Measurements from ENCODE around the gene HOXA3. TPM values are rescaled to one million over a fixed set of nuclear protein-coding genes. Genes with fewer than 3 reads are reported as not detected.

HOXA3 gene
- total RNA-seq, 2 experiments from 2014 or later: not detected

DNA sequence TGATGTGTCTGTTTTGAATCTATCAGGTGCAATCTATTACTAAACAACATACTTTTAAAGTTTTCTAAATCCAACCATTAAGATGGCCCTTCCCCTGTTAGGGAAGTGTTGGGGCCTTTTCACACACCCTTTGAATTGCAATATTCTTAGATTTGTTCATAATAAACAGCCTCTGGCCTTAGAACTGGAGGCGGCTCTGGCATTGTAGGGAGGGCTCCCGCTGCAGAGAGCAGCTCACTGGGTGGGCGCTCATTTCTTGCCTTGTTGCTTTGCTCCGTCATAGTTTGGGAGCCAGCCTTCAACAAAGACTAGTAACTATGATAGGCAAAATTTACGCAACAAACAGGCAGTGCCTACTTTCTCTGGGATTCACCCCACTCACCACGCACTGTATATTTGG lies 26.0 kb upstream of the HOXA3 start:
- H3K27ac Mint-ChIP-seq: no peak overlapping the region

DNA sequence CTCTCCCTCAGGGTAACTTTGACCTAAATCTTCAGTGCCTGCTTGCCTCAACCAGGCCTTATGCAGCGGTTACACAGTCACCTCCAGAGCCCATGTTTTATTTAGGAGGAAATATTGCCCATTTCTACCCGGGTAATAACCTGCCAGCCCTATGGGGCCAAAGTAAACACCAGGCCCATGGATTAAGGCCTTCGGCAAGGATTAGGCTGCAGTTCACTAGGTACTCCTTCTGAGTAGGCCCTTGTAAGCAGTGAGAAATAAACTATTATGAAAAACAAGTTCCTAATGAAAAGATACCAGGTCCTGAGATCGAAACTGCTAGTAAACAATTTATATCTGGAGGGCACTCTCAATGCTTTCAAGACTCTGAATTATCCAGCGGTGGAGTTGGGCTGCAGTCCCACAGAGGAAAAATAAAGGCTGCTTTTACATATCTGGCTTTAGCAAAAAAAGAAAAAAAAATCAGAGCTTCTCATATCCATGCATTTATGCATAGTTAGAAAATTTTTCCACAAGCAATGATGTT lies 25.5 kb upstream of the HOXA3 start:
- peaks cover 62% of the 10 kb centered on the region for H3K27me3 Mint-ChIP-seq
- H3K9me3 Mint-ChIP-seq: no peaks in the 10 kb centered on the region
- no peak for ATAC-seq (ENCODE audit: low read depth)
- POLR2A ChIA-PET: no interaction called here
- H3K4me3 Mint-ChIP-seq: no peak overlapping the region
- no peak for DNase-seq
- H3K36me3 Mint-ChIP-seq: peaks cover 1% of the 10 kb centered on the region
- peaks cover 5% of the 10 kb centered on the region for H3K4me1 Mint-ChIP-seq
- no peak overlapping the region for H3K27ac Mint-ChIP-seq

More for the DNA sequence above, 26.0 kb upstream of the HOXA3 start:
- Mint-ChIP-seq H3K4me3 (no peak overlapping the region), H3K27me3 (peaks cover 66% of the 10 kb centered on the region), H3K36me3 (peaks cover 1% of the 10 kb centered on the region), H3K9me3 (no peaks in the 10 kb centered on the region), H3K4me1 (peaks cover 5% of the 10 kb centered on the region)
- POLR2A ChIA-PET: no interaction called here
- DNase-seq: no peak
- no peak for ATAC-seq (ENCODE audit: low read depth)

DNA sequence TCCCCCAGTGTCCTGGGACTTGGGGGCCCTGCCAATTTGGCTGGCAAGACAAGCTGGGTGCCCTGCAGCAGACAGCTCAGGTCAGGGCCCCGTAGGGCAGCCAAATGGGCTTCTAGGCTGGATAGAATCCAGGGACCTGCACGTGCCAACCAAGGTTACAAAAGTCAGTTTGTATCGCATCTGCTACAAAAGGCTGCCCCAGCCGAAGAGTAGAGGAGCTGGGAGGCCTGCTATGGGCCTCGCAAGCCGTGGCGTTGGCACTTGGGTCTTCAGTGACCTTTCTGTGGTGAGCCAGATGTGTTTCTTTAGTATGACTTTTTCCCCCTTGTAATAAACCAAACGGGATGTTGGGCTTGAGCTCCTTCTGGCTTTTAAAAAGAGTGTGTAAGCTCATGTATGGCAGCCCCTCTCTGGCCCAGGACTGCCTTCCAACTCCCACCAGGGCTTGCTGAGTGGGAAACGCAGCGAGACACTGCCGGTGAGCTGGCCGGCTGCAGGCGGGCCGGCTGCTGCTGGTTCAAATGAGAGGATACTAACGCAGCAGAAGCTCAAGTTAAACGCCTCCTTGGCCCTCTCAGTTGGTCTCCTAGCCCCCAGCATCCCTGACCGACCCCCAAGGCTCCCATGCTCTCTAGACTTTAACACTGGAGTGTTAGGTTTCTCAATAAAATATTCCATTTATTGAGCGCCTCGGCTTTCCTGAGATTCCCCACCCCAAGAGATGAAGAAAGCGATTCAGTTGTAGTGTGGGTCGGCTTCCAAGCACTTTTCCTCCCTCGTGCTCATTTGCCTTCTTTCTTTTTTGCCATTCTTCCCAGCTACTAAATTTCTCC lies 24.8 kb upstream of the HOXA3 start:
- Mint-ChIP-seq H3K9me3 (no peaks in the 10 kb centered on the region), H3K27ac (no peak overlapping the region), H3K4me3 (no peak overlapping the region), H3K4me1 (peaks cover 8% of the 10 kb centered on the region), H3K27me3 (peaks cover 62% of the 10 kb centered on the region), H3K36me3 (peaks cover 1% of the 10 kb centered on the region)
- POLR2A ChIA-PET: interaction anchor here (0.5 to 0.7 kb wide), 2 partner anchors 14 to 1321 kb away, joined by 3 to 5 read pairs; no protein-coding TSS in a partner anchor
- DNase-seq (peak; percentile 15), ATAC-seq (ENCODE audit: low read depth) (no peak)

DNA sequence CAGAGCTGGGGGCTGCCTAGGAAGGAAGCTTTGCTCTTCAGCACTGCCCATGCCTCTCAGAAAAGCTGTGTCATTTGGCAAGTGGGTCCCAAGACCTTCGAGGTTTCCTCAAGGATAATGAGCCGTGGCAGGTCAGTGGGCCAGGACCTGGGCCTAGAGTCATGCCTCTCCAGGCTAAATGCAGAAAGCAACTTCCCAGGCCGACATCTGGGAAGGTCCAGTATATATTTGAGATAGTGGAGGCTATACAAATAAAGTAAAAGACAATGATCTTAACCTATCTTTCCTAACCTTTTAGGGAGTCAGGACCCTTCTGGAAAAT lies 24.1 kb upstream of the HOXA3 start:
- Mint-ChIP-seq H3K27me3 (peaks cover 64% of the 10 kb centered on the region), H3K27ac (no peak overlapping the region), H3K4me3 (no peak overlapping the region), H3K36me3 (peaks cover 1% of the 10 kb centered on the region), H3K9me3 (no peaks in the 10 kb centered on the region), H3K4me1 (peaks cover 11% of the 10 kb centered on the region)
- POLR2A ChIA-PET: interaction anchor here (0.5 kb wide), 1 partner anchor 1320 kb away, joined by 5 read pairs; no protein-coding TSS in a partner anchor
- no peak for ATAC-seq (ENCODE audit: low read depth)
- DNase-seq: peak; percentile 17

DNA sequence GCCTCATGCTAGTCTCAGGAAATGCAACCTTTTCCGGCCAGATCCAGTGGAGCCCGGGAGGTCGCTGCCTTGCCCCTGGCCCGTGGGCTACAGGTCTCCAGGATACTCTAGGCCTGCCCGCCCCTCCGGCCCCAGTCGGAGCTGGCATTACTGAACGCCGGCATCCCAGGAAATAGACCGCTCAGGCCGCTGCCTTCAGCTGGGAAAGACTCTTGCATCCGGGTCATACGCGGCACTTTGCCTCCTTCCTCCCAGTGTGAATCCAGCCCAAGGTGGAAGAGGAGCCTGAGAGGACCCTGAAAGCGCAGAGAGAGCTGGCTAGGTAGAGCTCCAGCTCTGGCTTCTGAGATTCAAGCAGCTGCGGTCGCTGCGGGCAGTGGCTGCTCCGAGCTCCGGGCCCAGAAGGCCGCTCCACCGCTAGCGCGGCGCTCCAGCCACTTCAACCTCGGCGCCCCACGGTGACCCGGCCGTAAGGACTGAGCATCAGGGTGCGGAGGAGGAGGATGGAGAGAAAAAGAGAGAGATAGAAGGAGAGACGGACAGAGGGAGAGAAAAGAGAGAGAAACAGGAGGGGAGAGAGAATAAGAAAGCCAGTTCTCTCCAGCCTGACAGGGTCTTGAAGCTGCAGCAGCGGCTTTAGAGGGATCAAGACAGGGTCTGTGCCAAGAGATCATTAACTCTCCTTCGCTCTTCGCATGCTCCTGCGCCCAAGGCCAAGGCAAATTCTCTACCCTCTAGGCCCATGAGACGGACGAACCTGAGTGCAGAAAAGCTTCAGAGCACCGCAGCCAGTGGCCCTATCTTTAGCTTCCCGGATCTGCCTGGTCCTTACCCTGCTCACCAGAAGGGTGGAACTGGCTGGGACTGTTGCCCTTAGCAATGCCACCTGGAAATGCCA lies 23.5 kb upstream of the HOXA3 start:
- POLR2A ChIA-PET: no interaction called here
- no peak for ATAC-seq (ENCODE audit: low read depth)
- H3K4me1 Mint-ChIP-seq: peaks cover 12% of the 10 kb centered on the region
- no peak overlapping the region for H3K4me3 Mint-ChIP-seq
- no peak overlapping the region for H3K27ac Mint-ChIP-seq
- peaks cover 1% of the 10 kb centered on the region for H3K36me3 Mint-ChIP-seq
- peak; percentile 19 for DNase-seq
- no peaks in the 10 kb centered on the region for H3K9me3 Mint-ChIP-seq
- peaks cover 65% of the 10 kb centered on the region for H3K27me3 Mint-ChIP-seq

DNA sequence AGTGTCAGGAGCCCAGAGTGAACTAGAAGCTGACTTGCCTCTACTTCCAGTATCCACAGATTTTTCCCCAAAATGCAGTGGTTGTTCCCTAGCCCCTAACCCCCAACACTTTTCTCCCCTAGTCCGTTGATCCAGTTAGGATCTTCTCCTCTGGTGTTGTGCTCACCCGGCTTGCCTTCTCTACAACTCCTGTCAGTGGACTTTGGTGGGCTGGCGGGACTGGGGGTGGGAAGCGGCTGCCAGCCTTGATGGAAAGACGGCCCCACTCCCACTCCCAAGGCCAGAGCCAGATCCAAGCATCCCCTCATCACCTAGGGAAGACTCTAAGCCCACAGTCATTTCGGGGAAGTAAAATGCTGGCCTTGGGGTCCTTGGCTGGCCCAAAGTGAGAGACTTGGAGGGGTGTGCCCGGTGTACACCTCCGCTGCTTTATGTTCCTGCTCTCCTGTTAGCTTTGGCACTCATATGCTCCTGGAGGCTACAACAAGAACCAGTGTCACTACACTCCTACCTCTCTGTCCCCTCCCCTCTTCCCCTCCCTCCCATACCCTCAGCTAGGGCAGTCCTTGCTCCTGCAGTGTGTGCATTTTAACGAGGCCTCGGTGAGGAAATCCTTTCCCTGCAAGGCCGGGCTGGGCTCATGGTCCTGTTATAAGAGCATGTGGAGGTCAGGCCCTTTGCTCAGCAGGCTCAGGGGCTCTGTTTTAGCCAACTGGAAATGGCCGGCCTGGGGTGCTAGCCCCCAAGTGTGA lies 22.7 kb upstream of the HOXA3 start:
- Mint-ChIP-seq H3K36me3 (peaks cover 1% of the 10 kb centered on the region), H3K27ac (no peak overlapping the region)
- POLR2A ChIA-PET: no interaction called here

DNA sequence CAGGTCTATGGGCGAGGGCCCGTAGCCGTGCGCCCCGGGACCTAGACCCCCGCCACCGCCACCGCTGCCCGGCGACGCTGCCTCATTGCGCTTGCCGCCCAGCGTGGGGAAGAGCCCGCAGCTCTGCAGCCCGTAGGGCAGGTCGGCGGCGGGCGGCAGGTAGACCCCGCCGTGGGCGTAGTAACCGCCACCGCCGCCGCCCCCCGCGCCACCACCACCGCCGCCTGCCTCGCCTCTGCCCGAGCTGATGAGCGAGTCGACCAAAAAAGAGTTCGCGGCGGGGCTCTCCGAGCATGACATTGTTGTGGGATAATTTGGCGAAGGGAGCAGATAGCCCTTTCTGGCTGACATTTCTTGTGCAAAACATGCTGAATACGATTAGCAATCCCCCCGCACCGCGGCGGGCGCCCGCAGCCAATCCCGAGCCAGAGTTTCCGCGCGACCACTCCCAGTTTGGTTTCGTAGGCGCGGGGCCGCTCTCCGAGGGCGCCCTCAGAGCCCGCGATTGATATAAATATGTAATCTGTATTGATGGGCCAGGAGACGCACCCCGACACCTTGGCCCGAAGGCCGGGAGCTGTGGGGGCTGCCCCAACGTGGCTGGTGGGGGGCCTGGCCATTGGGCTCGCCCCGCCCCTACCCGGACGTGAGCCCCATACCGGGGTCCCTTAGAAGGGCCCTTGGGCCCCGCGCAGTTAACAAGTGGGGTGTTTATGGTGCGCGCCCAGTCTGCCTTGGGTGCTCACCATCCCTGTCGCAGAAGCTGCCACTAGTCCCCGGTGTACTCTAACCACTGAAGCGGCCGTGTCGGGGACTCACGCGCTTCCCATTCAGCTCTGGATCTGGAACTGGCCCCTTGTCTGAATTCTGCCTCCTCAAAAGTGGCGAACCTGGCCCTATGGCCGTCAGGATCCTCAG lies 21.8 kb upstream of the HOXA3 start, which contains the start of gene HOXA10:
Gene HOXA10 (minus strand): TSS at position 365 of the 918 bp plus-strand sequence. CDS start 14 bp downstream, at position 351.
- no peaks in the 10 kb centered on the region for H3K9me3 Mint-ChIP-seq
- peaks cover 9% of the 10 kb centered on the region for H3K4me1 Mint-ChIP-seq
- H3K4me3 Mint-ChIP-seq: peak within 1 kb of the TSS; percentile 35
- H3K36me3 Mint-ChIP-seq: no peaks in the 10 kb centered on the region
- POLR2A ChIA-PET: interaction anchor here (0.9 kb wide), 1 partner anchor 13 kb away, joined by 3 read pairs; no protein-coding TSS in a partner anchor
- no peak within 1 kb of the TSS for H3K27ac Mint-ChIP-seq
- ATAC-seq (ENCODE audit: low read depth) (no peak), DNase-seq (peak; percentile 30)
- H3K27me3 Mint-ChIP-seq: peaks cover 66% of the 10 kb centered on the region

More for the DNA sequence above, 22.7 kb upstream of the HOXA3 start:
- peaks cover 70% of the 10 kb centered on the region for H3K27me3 Mint-ChIP-seq
- H3K4me3 Mint-ChIP-seq: no peak overlapping the region
- H3K9me3 Mint-ChIP-seq: no peaks in the 10 kb centered on the region
- peak; percentile 10 for DNase-seq
- peaks cover 12% of the 10 kb centered on the region for H3K4me1 Mint-ChIP-seq
- no peak for ATAC-seq (ENCODE audit: low read depth)

DNA sequence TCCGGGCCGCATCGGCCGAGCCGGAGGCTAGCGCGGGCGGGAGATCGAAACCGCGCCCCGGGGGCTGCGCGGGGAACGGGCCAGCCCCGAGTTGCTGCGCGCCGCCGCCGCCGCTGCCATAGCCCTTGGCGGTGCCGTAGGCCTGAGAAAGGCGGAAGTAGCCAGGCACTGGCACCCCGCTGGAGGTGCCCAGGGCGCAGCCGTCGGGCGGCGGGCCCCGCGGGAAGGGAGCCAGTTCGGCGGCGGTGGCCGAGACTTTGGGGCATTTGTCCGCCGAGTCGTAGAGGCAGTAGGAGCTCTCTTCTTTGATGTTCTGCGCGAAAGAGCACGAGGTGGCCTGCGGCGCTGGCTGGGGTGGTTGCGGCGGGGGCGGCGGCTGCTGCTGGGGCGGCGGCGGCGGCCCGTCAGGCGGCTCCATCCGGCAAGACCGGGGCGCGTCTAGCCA lies 21.1 kb upstream of the HOXA3 start:
- ATAC-seq (ENCODE audit: low read depth) (peak; percentile 39), DNase-seq (peak; percentile 50)
- Mint-ChIP-seq H3K36me3 (peaks cover 3% of the 10 kb centered on the region), H3K4me3 (no peak overlapping the region), H3K27me3 (peaks cover 66% of the 10 kb centered on the region), H3K27ac (no peak overlapping the region), H3K9me3 (no peaks in the 10 kb centered on the region), H3K4me1 (peaks cover 9% of the 10 kb centered on the region)
- POLR2A ChIA-PET: interaction anchor here (0.9 kb wide), 1 partner anchor 14 kb away, joined by 3 read pairs; no protein-coding TSS in a partner anchor

DNA sequence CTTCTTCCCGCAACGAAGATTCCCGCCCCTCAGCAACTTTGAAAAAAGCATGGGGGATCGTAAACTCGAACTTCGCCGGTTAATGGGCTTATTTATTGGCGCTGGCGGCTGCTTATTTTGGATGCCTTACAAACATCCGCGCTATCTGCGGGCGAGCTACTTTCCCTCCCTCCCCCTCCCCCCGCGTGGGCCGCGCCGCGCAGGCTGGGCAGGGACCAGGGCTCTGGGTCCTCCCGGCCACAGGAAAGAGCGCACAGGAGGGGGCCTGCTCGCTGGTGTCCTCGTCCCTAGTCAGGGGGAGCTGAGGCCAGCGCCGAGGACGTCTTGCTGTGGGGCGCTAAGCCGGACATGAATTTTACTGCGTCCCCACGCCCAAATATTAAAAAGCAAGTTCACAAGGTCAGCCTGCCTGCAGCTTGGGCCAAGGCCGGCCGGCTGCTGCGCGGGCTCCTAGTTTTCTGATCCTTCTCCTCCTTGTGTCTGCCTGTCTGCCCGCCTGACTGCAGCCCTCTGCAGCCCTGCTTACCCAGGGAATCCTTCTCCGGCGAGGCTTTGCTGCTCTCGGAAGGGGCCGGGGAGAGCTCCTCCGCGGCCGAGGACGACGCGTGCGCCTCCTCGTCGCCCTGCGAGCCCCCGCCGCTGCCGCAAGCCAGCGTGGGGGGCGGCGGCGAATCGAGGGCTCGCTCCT lies 20.6 kb upstream of the HOXA3 start:
- H3K27ac Mint-ChIP-seq: no peak overlapping the region

DNA sequence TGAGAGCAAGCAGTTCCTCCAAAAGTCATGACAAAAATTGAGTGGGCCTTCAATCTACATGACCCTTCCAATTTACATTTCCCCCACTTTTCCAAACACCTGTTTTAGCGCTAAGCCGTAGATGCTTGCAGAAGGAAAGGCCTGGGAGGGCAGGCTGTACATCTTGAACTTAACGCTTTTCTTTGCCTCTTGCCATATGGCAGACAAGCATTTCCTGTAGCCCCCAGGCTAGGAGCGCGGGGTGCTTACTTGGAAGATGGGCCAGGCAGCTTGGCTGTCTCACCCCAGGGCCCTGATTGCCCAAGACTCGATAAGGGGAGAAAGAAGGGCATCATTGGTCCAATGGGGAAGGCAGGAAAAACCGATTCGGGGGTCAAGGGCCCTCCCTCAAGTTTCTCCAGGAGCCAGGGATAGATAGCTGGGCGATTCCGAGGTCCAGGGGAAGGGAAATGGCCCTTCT lies 20.0 kb upstream of the HOXA3 start:
- Mint-ChIP-seq H3K36me3 (peaks cover 3% of the 10 kb centered on the region), H3K9me3 (no peaks in the 10 kb centered on the region), H3K27me3 (peaks cover 66% of the 10 kb centered on the region), H3K27ac (peak overlapping the region; percentile 67), H3K4me3 (peak overlapping the region; percentile 50), H3K4me1 (peaks cover 9% of the 10 kb centered on the region)
- POLR2A ChIA-PET: no interaction called here
- ATAC-seq (ENCODE audit: low read depth): no peak
- DNase-seq: peak; percentile 31

More for the DNA sequence above, 20.6 kb upstream of the HOXA3 start:
- no peak for ATAC-seq (ENCODE audit: low read depth)
- peaks cover 9% of the 10 kb centered on the region for H3K4me1 Mint-ChIP-seq
- DNase-seq: no peak
- POLR2A ChIA-PET: interaction anchor here (0.9 kb wide), 1 partner anchor 14 kb away, joined by 3 read pairs; no protein-coding TSS in a partner anchor
- H3K9me3 Mint-ChIP-seq: no peaks in the 10 kb centered on the region
- H3K36me3 Mint-ChIP-seq: peaks cover 3% of the 10 kb centered on the region
- peaks cover 66% of the 10 kb centered on the region for H3K27me3 Mint-ChIP-seq
- peak overlapping the region; percentile 19 for H3K4me3 Mint-ChIP-seq

DNA sequence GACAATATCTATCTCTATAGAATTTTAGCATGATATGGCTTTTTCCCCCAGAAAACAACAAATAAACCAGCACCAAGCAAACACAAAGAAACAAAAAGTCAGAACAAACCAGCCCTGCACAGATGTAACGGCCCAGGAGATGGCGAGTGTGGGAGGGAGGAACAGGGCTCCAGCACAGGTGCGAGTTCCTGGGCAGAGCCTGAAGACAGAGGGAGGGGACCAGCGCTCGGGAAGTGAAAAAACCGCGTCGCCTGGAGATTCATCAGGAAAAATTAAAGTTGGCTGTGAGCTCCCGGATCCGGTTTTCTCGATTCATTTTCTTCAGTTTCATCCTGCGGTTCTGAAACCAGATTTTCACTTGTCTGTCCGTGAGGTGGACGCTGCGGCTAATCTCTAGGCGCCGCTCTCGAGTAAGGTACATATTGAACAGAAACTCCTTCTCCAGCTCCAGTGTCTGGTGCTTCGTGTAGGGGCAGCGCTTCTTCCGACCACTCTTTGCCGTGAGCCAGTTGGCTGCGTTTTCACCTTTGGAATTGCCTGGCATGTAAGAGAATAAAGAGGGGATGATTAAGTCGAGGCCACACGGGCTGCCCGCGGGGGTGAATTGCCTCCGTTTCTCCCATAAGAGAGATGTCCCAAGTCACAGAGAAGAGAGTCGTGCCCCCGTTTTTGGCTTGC lies 19.4 kb upstream of the HOXA3 start:
- ATAC-seq (ENCODE audit: low read depth) (no peak), DNase-seq (peak; percentile 34)
- H3K27ac Mint-ChIP-seq: peak overlapping the region; percentile 67
- H3K4me3 Mint-ChIP-seq: peak overlapping the region; percentile 50
- H3K9me3 Mint-ChIP-seq: no peaks in the 10 kb centered on the region
- POLR2A ChIA-PET: no interaction called here
- peaks cover 5% of the 10 kb centered on the region for H3K36me3 Mint-ChIP-seq
- peaks cover 12% of the 10 kb centered on the region for H3K4me1 Mint-ChIP-seq
- peaks cover 69% of the 10 kb centered on the region for H3K27me3 Mint-ChIP-seq

All from activated naive CD8-positive, alpha-beta T cell treated with anti-CD3 and anti-CD28 coated beads, Interleukin-2, amount 10 ng/mL, durations not matched to agents 7 days and 5 days (primary cell).